ENCODE measurements around the gene GNA12. TPM values are rescaled to one million over a fixed set of nuclear protein-coding genes. Genes with fewer than 3 reads are reported as not detected.
A peak's percentile ranks its signal among the peaks of the same experiment; 100 is the strongest.

Gene GNA12
- total RNA-seq, 6 experiments from 2014 or later, result 10.3 to 32.1 (median 14.1) TPM

DNA sequence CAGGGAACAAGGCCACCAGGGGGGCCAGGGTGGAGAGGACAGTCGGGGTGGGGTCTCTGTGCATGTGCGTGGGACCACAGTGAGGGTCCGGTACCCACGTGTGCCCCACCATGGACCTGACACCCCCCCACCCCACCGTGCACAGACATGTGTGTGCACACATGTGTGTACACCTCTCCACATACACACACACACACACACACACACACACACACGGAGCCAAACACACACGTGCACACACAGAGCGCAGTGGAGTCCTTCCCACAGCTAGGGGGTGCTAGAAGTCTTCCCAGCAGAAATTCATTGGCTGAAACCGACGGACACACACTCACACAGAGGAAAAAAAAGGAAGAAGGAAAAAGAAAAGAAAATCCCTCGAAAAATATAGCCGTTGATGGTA, 42.8 kb upstream of the GNA12 start:
- no peaks in the 10 kb centered on the region for H3K36me3 ChIP-seq
- no peaks in the 10 kb centered on the region for H3K4me1 ChIP-seq
- no peak overlapping the region for H3K4me3 ChIP-seq
- H3K27me3 ChIP-seq, result no peaks in the 10 kb centered on the region
- H3K27ac ChIP-seq, result no peak overlapping the region
- DNase-seq, result peak in 1 of 3 donors; percentile 53
- peak; percentile 76 to 91 (median 84) for ATAC-seq
- TF ChIP-seq POLR2A (IDR thresholded peaks at IDR 0.05) (no peak), CTCF (IDR thresholded peaks at IDR 0.05) (peak; percentile 47 to 65 (median 54))
- no peaks in the 10 kb centered on the region for H3K9me3 ChIP-seq
- WGBS (ENCODE audit: insufficient coverage, low coverage, low lambda C conversion rate, missing lambda C conversion rate), result 5% methylated on average over 6 of the region's 12 CpGs
- intact Hi-C loops (cut with DNase I), result loop anchor here (10.0 kb wide), 1 partner anchor 268 kb away; no protein-coding TSS in a partner anchor

DNA sequence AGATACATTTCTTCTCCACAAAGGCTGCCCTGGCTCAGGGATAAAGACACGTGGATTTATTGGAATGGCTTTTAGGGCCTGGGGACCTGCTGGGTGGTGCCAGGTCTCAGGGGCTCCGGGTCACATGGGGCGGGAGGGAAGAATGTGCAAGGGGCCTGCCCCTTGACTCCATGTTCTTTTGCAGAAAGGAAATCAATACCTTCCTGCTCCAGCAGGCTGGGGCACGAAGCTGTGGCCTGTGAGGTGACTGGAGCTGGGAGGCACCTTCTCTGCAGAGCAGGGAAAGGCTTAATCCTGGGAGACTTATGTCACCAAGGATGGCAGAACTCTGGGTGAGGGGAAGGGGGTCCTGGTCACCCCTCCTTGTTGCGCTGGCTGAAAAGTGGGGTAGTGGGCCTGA, 42.3 kb upstream of the GNA12 start:
- intact Hi-C loops (cut with DNase I), result loop anchor here (10.0 kb wide), 1 partner anchor 268 kb away; no protein-coding TSS in a partner anchor
- TF ChIP-seq POLR2A (IDR thresholded peaks at IDR 0.05) (no peak), CTCF (IDR thresholded peaks at IDR 0.05) (no peak)
- Histone ChIP-seq H3K27ac (no peak overlapping the region), H3K9me3 (no peaks in the 10 kb centered on the region), H3K36me3 (no peaks in the 10 kb centered on the region), H3K4me3 (no peak overlapping the region), H3K4me1 (no peaks in the 10 kb centered on the region), H3K27me3 (no peaks in the 10 kb centered on the region)
- ATAC-seq (no peak), DNase-seq (no peak)
- 40% methylated on average over 1 of the region's 5 CpGs for WGBS (ENCODE audit: insufficient coverage, low coverage, low lambda C conversion rate, missing lambda C conversion rate)

- intact Hi-C loops (cut with DNase I), result loop anchor here (10.0 kb wide), 1 partner anchor 271 kb away; no protein-coding TSS in a partner anchor
- Histone ChIP-seq H3K4me3 (no peak overlapping the region), H3K27ac (no peak overlapping the region), H3K36me3 (no peaks in the 10 kb centered on the region), H3K27me3 (no peaks in the 10 kb centered on the region), H3K4me1 (no peaks in the 10 kb centered on the region), H3K9me3 (no peaks in the 10 kb centered on the region)
- DNase-seq (no peak), ATAC-seq (no peak)
- TF ChIP-seq POLR2A (IDR thresholded peaks at IDR 0.05), result no peak
- no peak for TF ChIP-seq CTCF (IDR thresholded peaks at IDR 0.05)
- 65% methylated on average over 6 of the region's 9 CpGs for WGBS (ENCODE audit: insufficient coverage, low coverage, low lambda C conversion rate, missing lambda C conversion rate)
Measured at GRCh38 chr7:2884161-2884560, 40.1 kb upstream of the GNA12 start.

DNA sequence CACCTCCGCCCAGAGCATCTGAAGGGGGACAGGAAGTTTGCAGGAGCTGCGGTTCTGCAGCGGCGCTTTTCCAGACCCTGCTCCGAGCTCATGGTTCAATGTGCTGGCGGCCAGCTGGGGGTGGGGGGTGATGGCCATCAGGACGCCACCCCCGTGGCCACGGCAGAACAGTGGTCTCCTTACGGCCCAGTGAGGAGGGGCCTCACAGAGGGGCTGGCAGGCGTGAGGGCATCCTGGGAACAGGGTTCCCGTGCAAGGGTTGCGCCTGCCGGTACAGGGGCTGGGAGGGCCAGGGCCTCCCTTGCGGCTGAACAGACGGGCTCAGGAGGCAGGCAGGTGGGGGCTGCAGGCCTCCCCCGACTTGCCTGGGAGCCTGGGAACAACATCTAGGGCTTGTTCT, 39.0 kb upstream of the GNA12 start:
- intact Hi-C loops (cut with DNase I), result loop anchor here (10.0 kb wide), 1 partner anchor 272 kb away; no protein-coding TSS in a partner anchor
- TF ChIP-seq POLR2A (IDR thresholded peaks at IDR 0.05) (no peak), CTCF (IDR thresholded peaks at IDR 0.05) (no peak)

More for the DNA sequence above, 39.0 kb upstream of the GNA12 start:
- no peak for DNase-seq
- H3K36me3 ChIP-seq, result no peaks in the 10 kb centered on the region
- no peak overlapping the region for H3K4me3 ChIP-seq
- no peaks in the 10 kb centered on the region for H3K4me1 ChIP-seq
- ATAC-seq, result no peak
- no peaks in the 10 kb centered on the region for H3K9me3 ChIP-seq
- H3K27ac ChIP-seq, result no peak overlapping the region
- H3K27me3 ChIP-seq, result no peaks in the 10 kb centered on the region
- WGBS (ENCODE audit: insufficient coverage, low coverage, low lambda C conversion rate, missing lambda C conversion rate), result 33% methylated on average over 1 of the region's 17 CpGs

Measured in right lobe of liver (tissue), 6 donors.